Middle frontal gyrus (tissue), 1 donor: ENCODE measurements around the gene SALL3.
"Not testable (repeated sequence)": the region's sequence is repeated elsewhere in the genome, so short reads cannot be mapped to it uniquely, and the experiment has no call there.

Experiments used
- DNase-seq: peaks from one replicate; pipeline ENCODE4 v3.0.0-alpha.2; 2015; ENCODE audit warnings: low spot score; ENCODE audit errors: extremely low spot score

SALL3 gene

DNA sequence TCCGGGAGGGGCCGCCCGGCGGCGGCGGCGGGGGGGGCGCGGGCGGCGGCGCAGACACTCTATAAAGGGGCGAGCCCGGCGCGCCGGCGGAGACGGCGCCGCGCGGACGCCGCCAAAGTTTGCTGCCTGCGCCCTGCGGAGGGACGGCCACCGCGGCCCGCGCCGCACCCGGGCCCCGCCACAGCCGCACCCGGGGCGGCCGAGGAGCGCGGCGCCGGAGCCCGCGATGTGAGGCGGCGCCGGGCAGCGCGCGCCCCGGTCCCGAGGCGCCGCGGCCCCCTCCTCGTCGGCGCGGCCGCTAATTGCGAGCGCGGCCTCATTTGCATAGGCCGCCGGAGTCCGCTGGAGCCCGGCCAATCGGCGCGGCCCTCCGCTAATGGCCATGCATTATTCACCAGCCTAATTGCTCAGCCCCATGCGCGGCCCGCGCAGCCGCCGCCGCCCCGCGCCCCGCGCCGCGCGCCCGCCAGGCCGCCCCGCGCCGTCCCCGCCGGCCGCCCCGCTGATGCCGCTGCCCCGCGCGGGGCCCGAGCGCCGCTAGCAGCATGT lies at the start of gene SALL3:
SALL3 (plus strand) TSS at position 89 of the 549 bp plus-strand sequence; CDS start at position 546, 457 bp downstream.
- DNase-seq, result no peak

DNA sequence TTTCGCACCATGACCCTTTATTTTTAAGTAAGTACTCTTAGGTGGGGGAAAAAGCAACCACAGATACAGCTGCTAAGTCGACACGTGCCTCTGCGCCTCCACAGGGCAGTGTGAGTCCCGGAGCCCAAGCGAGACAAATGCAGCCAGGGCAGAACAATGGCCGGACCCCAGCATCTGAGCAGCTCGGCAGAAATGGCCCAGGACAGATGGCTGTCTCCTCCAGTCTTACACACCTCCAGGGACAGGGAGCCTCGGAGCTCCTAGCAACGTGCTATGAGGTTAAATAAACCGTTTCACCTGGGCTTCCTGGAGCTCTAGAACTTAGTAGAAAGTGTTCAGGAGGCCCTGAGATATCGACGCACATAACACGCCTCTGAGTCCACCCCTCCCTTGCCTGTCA lies 47.3 kb upstream of the SALL3 start:
- DNase-seq, result no peak

DNA sequence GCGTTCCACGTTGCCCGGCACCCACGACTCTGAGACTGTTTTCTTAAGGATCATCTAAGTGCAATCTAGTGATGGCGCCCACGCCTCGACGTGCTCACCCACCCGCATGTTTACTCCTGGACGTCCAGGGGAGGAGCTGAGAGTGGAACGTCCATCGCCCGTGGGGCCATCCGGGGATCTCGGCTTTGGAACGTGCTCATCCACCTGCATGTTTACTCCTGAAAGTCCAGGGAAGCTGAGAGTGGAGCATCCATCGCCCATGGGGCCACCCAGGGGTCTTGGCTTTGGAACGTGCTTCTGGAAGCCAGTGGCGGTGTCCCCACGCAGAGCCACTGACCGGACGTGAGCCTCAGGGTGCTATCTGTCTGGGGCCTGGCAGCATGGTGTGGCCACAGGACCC lies 45.6 kb upstream of the SALL3 start:
- DNase-seq, result no peak

DNA sequence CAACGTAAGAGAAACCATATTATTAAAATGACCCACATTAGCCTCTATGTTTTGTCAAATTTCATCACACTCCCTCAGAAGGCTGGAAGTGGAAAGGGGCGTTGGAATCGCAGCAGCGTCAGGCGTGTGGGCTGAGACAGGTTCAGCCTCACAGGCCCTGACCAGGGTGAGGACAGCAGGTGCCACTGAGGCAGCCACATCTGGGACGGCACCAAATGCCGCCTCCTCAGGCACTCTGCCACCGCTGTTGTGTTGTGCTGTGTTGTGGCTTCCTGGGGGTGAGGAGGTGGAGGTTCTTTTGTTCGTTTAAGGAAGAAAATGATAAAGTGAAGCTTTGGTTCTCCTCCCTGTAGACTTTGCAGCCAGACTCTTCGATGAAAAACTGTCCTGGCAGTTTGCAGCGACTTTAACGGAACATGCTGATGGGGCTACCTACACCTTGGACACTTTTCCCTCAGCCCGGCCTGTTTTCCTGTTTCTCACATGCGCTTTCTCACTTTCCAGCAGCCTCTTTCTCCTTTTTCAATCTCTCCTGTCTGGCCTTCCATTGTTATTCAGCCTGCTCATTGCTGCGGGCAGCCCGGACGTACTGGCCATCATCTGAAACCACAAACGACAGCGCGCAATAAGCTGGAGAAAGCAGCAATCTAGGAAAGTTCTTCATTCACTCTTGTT lies 44.9 kb upstream of the SALL3 start:
- no peak for DNase-seq

DNA sequence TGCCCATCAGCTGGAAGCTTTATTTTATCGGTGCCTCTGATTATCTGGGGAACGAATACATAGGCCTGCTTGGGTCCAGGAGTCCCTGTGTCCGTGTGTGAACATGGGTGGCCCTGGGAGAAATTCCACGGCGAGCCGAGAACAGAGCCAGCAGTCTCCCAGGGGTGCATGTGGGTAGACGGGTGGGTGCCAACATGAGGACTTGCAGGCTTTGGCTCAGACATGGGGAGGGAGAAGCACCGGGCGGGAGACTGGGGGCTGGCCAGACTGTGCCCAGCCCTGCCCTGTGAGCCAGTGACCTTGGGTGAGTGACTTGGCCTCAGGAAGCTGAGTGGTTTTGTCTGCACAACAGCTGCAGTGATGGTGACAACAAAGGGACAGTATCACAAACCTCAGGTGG lies 44.2 kb upstream of the SALL3 start:
- DNase-seq, result no peak

DNA sequence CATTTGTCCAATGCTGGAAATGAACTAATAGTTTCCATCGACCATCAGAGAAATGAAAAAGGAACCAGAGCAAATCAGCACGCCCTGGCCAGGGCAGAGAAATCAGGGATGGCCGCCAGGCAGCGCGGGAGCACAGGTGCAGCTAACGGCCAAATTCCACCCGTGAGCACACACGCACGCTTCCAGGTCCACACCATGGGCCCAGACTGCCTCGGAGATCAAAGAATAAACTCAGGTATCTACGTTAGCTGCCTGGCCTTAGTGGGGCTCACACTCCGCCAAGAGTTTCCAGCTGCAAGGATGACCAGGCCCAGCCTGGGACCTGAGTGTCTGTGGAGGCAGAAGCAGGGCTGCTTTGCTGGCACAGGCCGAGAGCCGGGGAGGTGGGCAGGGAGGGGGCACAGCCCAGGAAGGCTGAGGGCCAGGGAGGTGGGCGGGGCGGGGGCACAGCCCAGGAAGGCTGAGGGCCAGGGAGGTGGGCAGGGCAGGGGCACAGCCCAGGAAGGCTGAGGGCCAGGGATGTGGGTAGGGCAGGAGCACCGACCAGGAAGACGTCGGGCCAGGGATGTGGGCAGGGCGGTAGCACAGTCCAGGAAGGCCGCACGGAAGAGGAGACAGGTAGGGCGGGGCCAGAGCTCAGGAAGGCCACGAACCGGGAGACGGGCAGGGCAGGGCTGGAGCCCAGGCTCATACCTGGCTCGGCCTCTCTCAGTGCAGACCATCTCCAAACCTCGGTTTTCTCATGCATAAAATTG lies 43.2 kb upstream of the SALL3 start:
- DNase-seq, result no peak

DNA sequence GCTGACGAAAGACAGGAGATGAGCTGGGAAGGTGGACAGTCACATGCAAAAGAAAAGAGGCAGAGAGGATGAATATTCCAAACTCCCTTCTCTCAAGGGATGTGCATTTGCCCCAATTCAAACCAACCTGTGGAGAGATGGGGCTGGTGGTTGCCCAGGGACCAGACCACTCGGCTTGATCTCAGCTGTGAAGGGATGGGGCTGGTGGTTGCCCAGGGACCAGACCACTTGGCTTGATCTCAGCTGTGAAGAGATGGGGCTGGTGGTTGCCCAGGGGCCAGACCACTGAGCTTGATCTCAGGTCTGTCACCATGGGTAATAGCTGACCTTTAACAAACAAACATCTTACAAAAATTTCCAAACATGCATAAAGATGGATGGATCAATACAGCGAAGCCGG lies 42.5 kb upstream of the SALL3 start:
- DNase-seq, result no peak

DNA sequence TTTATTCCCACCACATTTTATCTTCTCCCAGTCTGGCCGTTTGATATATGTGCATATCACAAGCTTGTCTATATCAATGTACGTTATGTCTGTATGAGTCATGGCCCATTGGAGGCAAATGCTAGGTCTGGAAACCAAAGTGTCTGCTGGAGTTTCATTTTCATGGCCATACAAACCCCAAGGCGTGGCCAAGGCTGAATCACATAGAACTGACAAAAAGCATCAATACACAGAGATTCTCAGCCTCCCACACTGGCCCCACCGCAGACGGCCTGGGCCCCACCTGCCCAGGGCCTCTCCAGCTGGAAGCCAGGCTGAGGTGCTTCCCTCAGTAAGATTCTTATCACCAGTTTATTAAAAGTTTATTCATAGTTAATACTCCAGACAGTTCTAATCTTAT lies 40.5 kb upstream of the SALL3 start:
- DNase-seq, result no peak

DNA sequence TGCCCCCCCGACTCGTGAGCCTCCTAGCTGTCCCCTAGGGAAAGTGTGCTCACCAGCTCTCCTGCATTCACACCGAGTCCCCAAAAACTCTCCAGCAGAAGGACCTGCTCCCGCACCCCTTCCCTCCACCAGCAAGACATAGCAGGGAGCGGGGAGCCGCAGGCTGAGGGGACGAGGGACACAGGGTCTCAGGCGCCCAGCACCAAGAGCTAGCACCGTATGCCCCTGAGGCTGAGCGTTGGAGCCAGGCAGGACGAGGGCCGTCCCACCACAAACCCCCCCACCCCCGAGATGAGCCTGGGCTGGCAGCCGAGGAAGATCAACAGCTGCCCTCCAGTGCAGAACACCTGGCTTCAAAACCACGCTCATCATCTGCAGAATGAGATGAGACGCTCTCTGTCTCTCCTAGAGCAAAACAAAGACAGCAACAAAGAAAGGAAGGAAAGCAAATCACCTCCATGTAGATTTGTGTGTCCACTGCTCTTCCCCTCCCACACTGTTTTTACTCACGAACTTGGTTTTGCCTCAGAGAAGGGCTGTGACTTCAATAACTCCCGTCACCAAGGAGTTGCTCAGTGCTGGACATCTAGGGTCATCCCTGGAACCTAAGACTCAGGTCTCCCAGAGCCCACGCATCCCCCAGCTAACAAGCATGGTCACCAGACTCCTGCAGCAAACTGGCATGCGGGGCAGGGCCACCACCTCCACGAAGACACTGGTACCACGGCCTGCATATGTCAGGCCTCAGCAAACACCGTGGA lies 39.7 kb upstream of the SALL3 start:
- no peak for DNase-seq

DNA sequence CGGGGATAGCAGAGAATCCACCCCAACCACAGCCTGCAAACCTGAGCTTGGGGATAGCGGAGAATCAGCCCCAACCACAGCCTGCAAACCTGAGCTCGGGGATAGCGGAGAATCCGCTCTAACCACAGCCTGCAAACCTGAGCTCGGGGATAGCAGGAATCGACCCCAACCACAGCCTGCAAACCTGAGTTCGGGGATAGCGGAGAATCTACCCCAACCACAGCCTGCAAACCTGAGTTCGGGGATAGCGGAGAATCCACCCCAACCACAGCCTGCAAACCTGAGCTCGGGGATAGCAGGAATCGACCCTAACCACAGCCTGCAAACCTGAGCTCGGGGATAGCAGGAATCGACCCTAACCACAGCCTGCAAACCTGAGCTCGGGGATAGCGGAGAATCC lies 37.4 kb upstream of the SALL3 start:
- not testable (repeated sequence) for DNase-seq

DNA sequence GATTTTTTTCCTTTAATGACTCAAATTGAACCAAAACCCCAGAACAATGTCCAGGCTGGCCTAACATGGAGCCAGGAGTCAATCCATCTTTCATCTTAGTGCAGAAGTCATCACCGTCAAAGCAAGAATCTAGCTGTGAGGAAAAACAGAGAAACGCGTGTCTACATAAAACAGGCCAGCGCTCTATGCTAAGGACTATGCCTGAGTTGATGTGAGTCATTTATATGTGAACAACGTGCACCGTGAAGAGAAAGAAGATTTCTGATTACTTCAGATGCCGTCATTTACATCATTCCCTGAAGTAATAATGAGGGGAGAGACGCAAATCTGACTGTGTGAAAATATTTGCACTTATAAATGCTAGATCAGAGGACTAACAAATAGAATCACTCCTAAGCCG lies 34.0 kb upstream of the SALL3 start:
- no peak for DNase-seq

DNA sequence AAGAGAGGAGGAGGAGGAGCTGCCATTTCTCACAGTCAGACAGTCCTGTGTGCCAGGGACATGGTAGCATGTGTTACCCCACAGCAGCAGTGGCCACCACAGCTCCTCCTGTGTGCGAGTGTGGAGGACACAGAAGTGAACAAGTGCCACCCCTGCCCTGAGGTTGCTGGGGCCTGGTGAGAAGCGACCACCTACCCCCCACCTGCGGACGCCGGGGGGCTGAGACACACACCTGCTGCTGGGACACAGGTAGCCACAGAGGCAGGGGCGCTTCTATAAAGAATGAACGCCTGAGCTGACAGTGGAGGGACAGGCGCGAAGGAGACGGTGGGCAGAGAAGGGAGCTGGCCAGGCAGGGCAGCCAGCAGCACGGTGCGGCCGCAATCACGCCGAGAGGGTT lies 32.3 kb upstream of the SALL3 start:
- DNase-seq, result no peak

DNA sequence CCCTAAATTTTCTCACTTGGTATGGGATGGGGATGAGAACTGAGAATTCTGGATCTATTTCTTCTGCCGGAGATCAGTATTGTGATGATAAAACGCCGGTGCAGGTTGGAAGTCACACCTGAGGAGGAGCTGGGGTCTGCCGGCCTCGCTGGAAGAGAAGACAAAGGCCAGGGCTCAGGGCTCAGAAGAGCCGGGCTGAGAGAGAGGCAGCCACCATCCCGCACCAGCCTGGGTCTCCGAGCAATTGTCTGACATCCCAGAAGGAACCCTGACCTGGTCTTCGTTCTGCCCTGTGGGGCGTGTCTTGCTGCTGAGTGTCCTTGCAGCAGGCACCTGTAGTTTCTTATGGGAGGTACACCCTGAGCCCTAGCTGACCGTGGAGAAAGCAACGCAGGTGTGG lies 31.4 kb upstream of the SALL3 start:
- no peak for DNase-seq

DNA sequence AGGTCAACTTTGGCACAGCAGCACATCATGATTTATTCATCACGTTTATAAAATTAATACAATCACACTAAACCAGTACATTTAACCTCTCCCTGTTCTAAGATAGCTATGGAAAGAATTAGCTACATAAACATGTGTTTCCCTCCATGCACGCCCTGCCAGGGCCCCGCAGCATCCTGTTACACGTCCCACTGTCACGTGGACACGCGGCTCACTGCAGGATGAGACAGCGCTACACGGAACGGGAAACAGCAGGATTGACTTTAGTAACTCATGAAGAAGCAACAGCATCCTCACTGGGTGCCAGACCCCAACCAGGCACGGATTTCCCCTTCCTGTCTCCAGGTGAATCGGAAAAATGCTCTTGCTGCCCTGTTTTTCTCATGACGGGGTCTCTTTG lies 30.9 kb upstream of the SALL3 start:
- no peak for DNase-seq

DNA sequence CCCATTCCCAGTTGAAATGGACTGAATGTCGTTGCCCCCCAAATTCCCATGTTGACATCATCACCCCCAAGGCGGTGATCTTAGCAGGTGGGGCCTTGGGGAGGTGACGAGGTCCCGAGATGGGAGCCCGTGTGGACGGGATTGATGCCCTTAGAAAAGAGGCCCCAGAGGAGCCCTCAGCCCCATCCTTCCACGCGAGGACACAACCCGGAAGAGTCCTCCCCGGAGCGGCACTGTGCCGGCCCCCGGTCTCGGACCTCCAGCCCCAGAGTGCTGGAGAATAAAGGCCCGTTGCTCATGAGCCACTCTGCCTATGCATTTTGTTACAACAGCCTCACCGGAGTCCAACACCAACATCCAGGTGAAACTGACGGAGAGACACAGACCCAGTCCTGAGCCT lies 30.4 kb upstream of the SALL3 start:
- DNase-seq, result no peak

DNA sequence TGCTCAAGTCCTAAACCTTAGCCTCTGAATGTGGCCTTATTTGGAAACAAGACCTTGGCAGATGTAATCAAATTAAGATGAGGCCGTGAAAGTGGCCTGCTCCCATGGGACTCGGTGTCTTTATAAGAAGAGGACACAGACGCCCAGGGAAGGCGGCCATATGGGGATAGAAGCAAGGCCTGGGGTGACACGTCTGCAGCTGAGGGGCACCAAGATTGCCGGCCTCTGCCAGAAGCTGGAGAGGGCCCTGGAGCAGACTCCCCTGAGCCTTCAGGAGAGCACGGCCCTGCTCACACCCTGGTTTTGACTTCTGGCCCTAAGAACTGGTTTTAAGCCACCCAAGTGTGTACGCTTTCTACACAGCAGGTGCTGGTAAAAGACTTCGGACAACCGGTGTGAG lies 29.2 kb upstream of the SALL3 start:
- no peak for DNase-seq

DNA sequence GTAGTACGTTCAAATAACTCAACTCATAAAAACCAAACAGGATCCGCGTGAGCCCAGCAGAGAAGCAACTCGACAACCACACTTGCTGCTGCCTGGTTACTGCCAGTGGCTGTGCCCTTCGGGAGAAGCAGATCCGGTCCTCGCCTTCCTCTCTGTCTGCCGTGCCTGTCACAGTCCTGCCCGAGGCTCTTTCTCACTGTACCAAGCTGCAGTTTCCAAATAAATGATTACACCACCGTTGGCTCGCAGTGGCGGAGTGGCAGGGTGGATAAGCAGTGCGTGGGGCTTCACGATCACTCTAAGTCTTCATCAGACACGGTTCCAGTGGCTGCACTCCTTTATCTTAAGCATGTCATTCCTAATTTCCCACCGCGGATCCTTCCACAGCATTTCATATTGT lies 26.1 kb upstream of the SALL3 start:
- DNase-seq, result no peak

DNA sequence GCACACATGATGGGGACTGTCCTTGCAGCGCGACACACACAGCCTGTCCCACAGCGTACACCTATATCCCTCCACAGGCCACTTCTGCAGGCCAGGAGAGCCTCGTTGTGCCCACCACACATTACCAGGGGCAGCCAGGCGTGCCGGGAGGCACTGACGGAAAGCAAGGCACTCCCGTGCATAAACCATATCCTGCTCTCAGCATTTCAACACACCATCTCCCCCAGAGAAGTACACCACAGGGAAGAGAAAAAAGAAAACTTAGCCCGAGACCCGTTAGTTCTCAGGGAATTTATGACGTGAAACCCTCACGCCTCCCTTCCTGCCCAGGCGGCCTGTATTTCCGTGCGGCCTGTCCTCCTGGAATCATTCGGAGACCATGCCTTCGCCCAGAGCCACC lies 24.6 kb upstream of the SALL3 start:
- DNase-seq, result no peak

DNA sequence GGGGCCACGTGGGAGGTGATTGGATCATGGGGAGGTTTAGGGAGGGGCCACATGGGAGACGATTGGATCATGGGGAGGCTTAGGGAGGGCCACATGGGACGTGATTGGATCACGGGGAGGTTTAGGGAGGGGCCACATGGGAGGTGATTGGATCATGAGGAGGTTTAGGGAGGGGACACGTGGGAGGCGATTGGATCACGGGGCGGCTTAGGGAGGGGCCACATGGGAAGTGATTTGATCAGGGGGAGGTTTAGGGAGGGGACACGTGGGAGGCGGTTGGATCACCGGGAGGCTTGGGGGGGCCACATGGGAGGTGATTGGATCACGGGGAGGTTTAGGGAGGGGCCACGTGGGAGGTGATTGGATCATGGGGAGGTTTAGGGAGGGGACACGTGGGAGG lies 22.5 kb upstream of the SALL3 start:
- no peak for DNase-seq

DNA sequence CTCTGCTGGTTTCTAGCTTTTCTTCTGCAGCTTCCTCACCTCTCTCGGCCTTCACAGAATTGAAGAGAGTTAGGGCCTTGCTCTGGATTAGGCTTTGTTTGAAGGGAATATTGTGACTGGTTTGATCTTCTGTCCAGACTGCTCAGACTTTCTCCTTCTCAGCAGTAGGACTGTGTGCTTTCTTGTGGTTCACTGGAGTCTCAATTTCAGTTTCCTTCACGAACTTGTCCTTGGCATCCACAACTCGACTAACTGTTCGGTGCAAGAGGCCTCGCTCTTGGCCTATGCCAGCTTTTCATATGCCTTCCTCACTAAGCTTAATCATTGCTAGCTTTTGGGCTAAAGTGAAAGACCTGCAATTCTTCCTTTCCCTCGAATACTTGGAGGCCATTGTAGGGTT lies 18.9 kb upstream of the SALL3 start:
- no peak for DNase-seq

DNA sequence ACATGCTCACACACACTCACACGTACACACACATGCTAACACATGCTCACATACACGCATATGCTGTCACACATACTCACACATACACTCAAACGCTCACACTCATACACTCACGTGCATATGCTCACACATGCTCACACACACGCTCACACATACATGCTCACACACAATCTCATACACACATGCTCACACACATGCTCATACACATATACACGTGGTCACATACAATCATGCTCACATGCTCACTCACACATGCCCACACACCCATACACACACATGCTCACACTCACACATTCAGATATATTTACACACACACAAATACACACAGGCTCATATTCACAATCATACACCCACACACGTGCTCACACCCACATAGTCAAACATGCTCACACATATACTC lies 17.5 kb upstream of the SALL3 start:
- no peak for DNase-seq

DNA sequence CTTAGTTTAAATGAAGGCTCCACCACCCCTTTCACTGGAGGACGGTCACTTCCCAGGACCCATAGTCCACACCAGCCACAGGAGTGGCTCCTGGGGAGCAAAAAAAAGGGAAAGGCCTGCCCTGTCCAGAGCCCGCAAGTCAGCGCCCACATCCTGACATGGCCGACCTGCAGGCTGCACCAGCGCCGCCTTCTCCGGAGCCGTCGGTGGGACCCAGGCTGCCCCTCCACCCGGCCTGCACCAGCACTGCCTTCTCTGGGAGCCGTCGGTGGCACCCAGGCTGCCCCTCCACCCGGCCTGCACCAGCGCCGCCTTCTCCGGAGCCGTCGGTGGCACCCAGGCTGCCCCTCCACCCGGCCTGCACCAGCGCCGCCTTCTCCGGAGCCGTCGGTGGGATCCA lies 14.9 kb upstream of the SALL3 start:
- DNase-seq, result not testable (repeated sequence)
